HEK293T (cell line): ENCODE measurements around the gene TNFRSF21.

ENCODE experiments used
- CTCF ChIA-PET: fragments of 350-600 bp; formaldehyde crosslinking; extraction: SDS; loops from one replicate; lab custom pipeline; 2021; ENCODE audit warnings: antibody characterized with exemption, inconsistent platforms; lab: Yijun Ruan, JAX
- POLR2A ChIA-PET: fragments of 350-600 bp; formaldehyde crosslinking; extraction: SDS; loops from one replicate; lab custom pipeline; 2020; ENCODE audit warnings: antibody characterized with exemption, inconsistent platforms; lab: Yijun Ruan, JAX
- DNase-seq: peaks from one replicate; pipeline ENCODE4 v3.0.0; 2012; ENCODE audit warnings: mixed read lengths; ENCODE audit errors: extremely low spot score
- ARNT ChIP-seq: fragments of 450-650 bp; IDR thresholded peaks from 2 replicates; pipeline ENCODE4 v1.6.1; 2017; ENCODE audit warnings: mild to moderate bottlenecking
- BHLHE40 ChIP-seq: fragments of 450-650 bp; IDR thresholded peaks from 2 replicates; pipeline ENCODE4 v1.6.1; 2016; ENCODE audit warnings: mild to moderate bottlenecking, moderate library complexity, borderline replicate concordance
- CTBP1 ChIP-seq: fragments of 450-650 bp; IDR thresholded peaks from 2 replicates; pipeline ENCODE4 v1.6.1; 2016; ENCODE audit warnings: borderline replicate concordance
- ELF4 ChIP-seq: fragments of 450-650 bp; IDR thresholded peaks from 2 replicates; pipeline ENCODE4 v1.6.1; 2017; ENCODE audit warnings: antibody characterized with exemption
- FOXA1 ChIP-seq: fragments of 450-650 bp; IDR thresholded peaks from 2 replicates; pipeline ENCODE4 v1.6.1; 2016; ENCODE audit warnings: mild to moderate bottlenecking
- FOXK2 ChIP-seq: fragments of 450-650 bp; IDR thresholded peaks from 2 replicates; pipeline ENCODE4 v1.6.1; 2016; ENCODE audit warnings: mild to moderate bottlenecking
- FOXM1 ChIP-seq: fragments of 450-650 bp; IDR thresholded peaks from 2 replicates; pipeline ENCODE4 v1.6.1; 2017; ENCODE audit warnings: mild to moderate bottlenecking, borderline replicate concordance
- HDGF ChIP-seq: fragments of 450-650 bp; IDR thresholded peaks from 2 replicates; pipeline ENCODE4 v1.6.1; 2017; ENCODE audit warnings: antibody characterized with exemption, borderline replicate concordance
- L3MBTL2 ChIP-seq: fragments of 450-650 bp; conservative IDR thresholded peaks from 2 replicates; pipeline ENCODE4 v1.6.1; 2016; ENCODE audit warnings: mild to moderate bottlenecking
- LEF1 ChIP-seq: fragments of 450-650 bp; IDR thresholded peaks from 2 replicates; pipeline ENCODE4 v1.6.1; 2017; ENCODE audit warnings: mild to moderate bottlenecking, borderline replicate concordance
- NFRKB ChIP-seq: fragments of 450-650 bp; IDR thresholded peaks from 2 replicates; pipeline ENCODE4 v1.6.1; 2016; ENCODE audit warnings: mild to moderate bottlenecking, moderate library complexity
- PKNOX1 ChIP-seq: fragments of 450-650 bp; IDR thresholded peaks from 2 replicates; pipeline ENCODE4 v1.6.1; 2016
- SP1 ChIP-seq: fragments of 450-650 bp; IDR thresholded peaks from 2 replicates; pipeline ENCODE4 v1.6.1; 2017
- SUZ12 ChIP-seq: fragments of 450-650 bp; IDR thresholded peaks from 2 replicates; pipeline ENCODE4 v1.6.1; 2016; ENCODE audit warnings: mild to moderate bottlenecking
- TARDBP ChIP-seq: fragments of 450-650 bp; IDR thresholded peaks from 2 replicates; pipeline ENCODE4 v1.6.1; 2016
- ZNF384 ChIP-seq: fragments of 450-650 bp; IDR thresholded peaks from 2 replicates; pipeline ENCODE4 v1.6.1; 2016

The TNFRSF21 gene

GRCh38 chr6:47254051-47254450 is 55.7 kb downstream of the TNFRSF21 start:
- TF ChIP-seq PKNOX1 (no peak), SUZ12 (no peak), CTBP1 (no peak), NFRKB (no peak)
- DNase-seq = no peak
- POLR2A ChIA-PET = no interaction called here
- CTCF ChIA-PET = interaction anchor here (1.0 kb wide), 1 partner anchor 9 kb away, joined by 3 read pairs; no protein-coding TSS in a partner anchor

- no peak for TF ChIP-seq FOXA1
- no peak for TF ChIP-seq PKNOX1
- no peak for TF ChIP-seq ARNT
- no peak for TF ChIP-seq NFRKB
- no peak for TF ChIP-seq ZNF384
- TF ChIP-seq ELF4 = no peak
- TF ChIP-seq HDGF = no peak
- TF ChIP-seq BHLHE40 = no peak
- TF ChIP-seq L3MBTL2 = no peak
- TF ChIP-seq FOXM1 = no peak
- TF ChIP-seq FOXK2 = no peak
- TF ChIP-seq CTBP1 = no peak
- CTCF ChIA-PET = no interaction called here
- no peak for DNase-seq
- POLR2A ChIA-PET = no interaction called here
Observed at GRCh38 chr6:47253136-47253535, 56.6 kb downstream of the TNFRSF21 start.

GRCh38 chr6:47252633-47253032 is 57.1 kb downstream of the TNFRSF21 start:
- CTCF ChIA-PET = no interaction called here
- POLR2A ChIA-PET = no interaction called here
- TF ChIP-seq LEF1 (no peak), ELF4 (no peak), SUZ12 (no peak), NFRKB (no peak), CTBP1 (no peak), L3MBTL2 (no peak), ZNF384 (no peak), SP1 (no peak), FOXK2 (no peak), PKNOX1 (no peak), BHLHE40 (no peak), FOXA1 (no peak), HDGF (no peak)
- DNase-seq = no peak

GRCh38 chr6:47251396-47251795 is 58.3 kb downstream of the TNFRSF21 start:
- ChIA-PET POLR2A (no interaction called here), CTCF (interaction anchor here (1.1 kb wide), 1 partner anchor 9 kb away, joined by 3 read pairs; no protein-coding TSS in a partner anchor)
- TF ChIP-seq SUZ12 = no peak
- TF ChIP-seq LEF1 = no peak
- TF ChIP-seq CTBP1 = no peak
- TF ChIP-seq BHLHE40 = no peak
- TF ChIP-seq ELF4 = no peak
- no peak for TF ChIP-seq HDGF
- TF ChIP-seq PKNOX1 = no peak
- no peak for TF ChIP-seq ZNF384
- no peak for TF ChIP-seq FOXM1
- TF ChIP-seq NFRKB = no peak
- TF ChIP-seq FOXK2 = no peak
- TF ChIP-seq SP1 = no peak
- no peak for TF ChIP-seq L3MBTL2
- TF ChIP-seq ARNT = no peak
- no peak for TF ChIP-seq FOXA1
- no peak for TF ChIP-seq TARDBP
- no peak for DNase-seq

GRCh38 chr6:47250302-47250701 is 59.4 kb downstream of the TNFRSF21 start:
- CTCF ChIA-PET = interaction anchor here (0.5 kb wide), 1 partner anchor 259 kb away, joined by 4 read pairs; no protein-coding TSS in a partner anchor
- POLR2A ChIA-PET = no interaction called here
- DNase-seq = no peak
- TF ChIP-seq TARDBP = no peak
- no peak for TF ChIP-seq ELF4
- no peak for TF ChIP-seq PKNOX1

GRCh38 chr6:47248446-47248845 is 61.3 kb downstream of the TNFRSF21 start:
- TF ChIP-seq SUZ12 (no peak), LEF1 (no peak), FOXM1 (no peak), FOXA1 (no peak), FOXK2 (no peak), ELF4 (no peak), CTBP1 (no peak), ZNF384 (no peak)
- CTCF ChIA-PET = interaction anchor here (0.6 to 0.7 kb wide), 4 partner anchors 12 to 482 kb away, joined by 3 to 8 read pairs (median 4); no protein-coding TSS in a partner anchor
- POLR2A ChIA-PET = no interaction called here
- no peak for DNase-seq
